Osteocyte (in vitro differentiated cells): Measurements from ENCODE around the gene MBD3. TPM values are rescaled to one million over a fixed set of nuclear protein-coding genes. Genes with fewer than 3 reads are reported as not detected.

Source experiments
- DNase-seq: peaks from one replicate; pipeline ENCODE4 v3.0.0; 2021; ENCODE audit warnings: mixed read lengths; ENCODE audit not compliant: unreplicated experiment; ENCODE audit errors: extremely low spot score
- H3K27ac Mint-ChIP-seq: one replicate; pipeline ENCODE4 v1.8.0; 2021; ENCODE audit warnings: mild to moderate bottlenecking, mixed read lengths; ENCODE audit not compliant: unreplicated experiment
- H3K27me3 Mint-ChIP-seq: one replicate; pipeline ENCODE4 v1.8.0; 2021; ENCODE audit warnings: mixed read lengths; ENCODE audit not compliant: unreplicated experiment
- H3K36me3 Mint-ChIP-seq: one replicate; pipeline ENCODE4 v1.8.0; 2021; ENCODE audit warnings: mixed read lengths; ENCODE audit not compliant: unreplicated experiment
- H3K4me1 Mint-ChIP-seq: one replicate; pipeline ENCODE4 v1.8.0; 2021; ENCODE audit warnings: mixed read lengths; ENCODE audit not compliant: unreplicated experiment
- H3K4me3 Mint-ChIP-seq: one replicate; pipeline ENCODE4 v1.8.0; 2021; ENCODE audit warnings: mild to moderate bottlenecking, moderate library complexity, mixed read lengths; ENCODE audit not compliant: unreplicated experiment
- H3K9me3 Mint-ChIP-seq: one replicate; pipeline ENCODE4 v1.8.0; 2021; ENCODE audit warnings: mixed read lengths; ENCODE audit not compliant: unreplicated experiment
- total RNA-seq: library from RNA; stranded (reverse); gene quantifications from 2 replicates; pipeline ENCODE4 v1.2.1, GENCODE V29; 2021
- TF ChIP-seq, protein P1 (sequence below): fragments of 200-600 bp; sonication (generic); IDR thresholded peaks from 2 replicates; pipeline ENCODE4 v1.5.0; 2021; ENCODE audit warnings: antibody characterized with exemption, mild to moderate bottlenecking, moderate library complexity

MBD3 gene
- total RNA-seq, 1 donor from 2014 or later = 101 TPM

GRCh38 chr19:1622541-1622940, 29.9 kb upstream of the MBD3 start:
- H3K36me3 Mint-ChIP-seq = peaks cover 22% of the 10 kb centered on the region
- no peak overlapping the region for H3K4me3 Mint-ChIP-seq
- no peaks in the 10 kb centered on the region for H3K27me3 Mint-ChIP-seq
- H3K4me1 Mint-ChIP-seq = no peaks in the 10 kb centered on the region
- no peak overlapping the region for H3K27ac Mint-ChIP-seq
- no peaks in the 10 kb centered on the region for H3K9me3 Mint-ChIP-seq
- DNase-seq = no peak
- TF ChIP-seq, protein P1, sequence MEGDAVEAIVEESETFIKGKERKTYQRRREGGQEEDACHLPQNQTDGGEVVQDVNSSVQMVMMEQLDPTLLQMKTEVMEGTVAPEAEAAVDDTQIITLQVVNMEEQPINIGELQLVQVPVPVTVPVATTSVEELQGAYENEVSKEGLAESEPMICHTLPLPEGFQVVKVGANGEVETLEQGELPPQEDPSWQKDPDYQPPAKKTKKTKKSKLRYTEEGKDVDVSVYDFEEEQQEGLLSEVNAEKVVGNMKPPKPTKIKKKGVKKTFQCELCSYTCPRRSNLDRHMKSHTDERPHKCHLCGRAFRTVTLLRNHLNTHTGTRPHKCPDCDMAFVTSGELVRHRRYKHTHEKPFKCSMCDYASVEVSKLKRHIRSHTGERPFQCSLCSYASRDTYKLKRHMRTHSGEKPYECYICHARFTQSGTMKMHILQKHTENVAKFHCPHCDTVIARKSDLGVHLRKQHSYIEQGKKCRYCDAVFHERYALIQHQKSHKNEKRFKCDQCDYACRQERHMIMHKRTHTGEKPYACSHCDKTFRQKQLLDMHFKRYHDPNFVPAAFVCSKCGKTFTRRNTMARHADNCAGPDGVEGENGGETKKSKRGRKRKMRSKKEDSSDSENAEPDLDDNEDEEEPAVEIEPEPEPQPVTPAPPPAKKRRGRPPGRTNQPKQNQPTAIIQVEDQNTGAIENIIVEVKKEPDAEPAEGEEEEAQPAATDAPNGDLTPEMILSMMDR = no peak

GRCh38 chr19:1622007-1622406, 29.3 kb upstream of the MBD3 start:
- no peak overlapping the region for H3K27ac Mint-ChIP-seq
- no peaks in the 10 kb centered on the region for H3K9me3 Mint-ChIP-seq
- no peaks in the 10 kb centered on the region for H3K4me1 Mint-ChIP-seq
- no peak overlapping the region for H3K4me3 Mint-ChIP-seq
- H3K36me3 Mint-ChIP-seq = peaks cover 22% of the 10 kb centered on the region
- H3K27me3 Mint-ChIP-seq = no peaks in the 10 kb centered on the region
- DNase-seq = no peak
- TF ChIP-seq, protein P1 = no peak

DNA sequence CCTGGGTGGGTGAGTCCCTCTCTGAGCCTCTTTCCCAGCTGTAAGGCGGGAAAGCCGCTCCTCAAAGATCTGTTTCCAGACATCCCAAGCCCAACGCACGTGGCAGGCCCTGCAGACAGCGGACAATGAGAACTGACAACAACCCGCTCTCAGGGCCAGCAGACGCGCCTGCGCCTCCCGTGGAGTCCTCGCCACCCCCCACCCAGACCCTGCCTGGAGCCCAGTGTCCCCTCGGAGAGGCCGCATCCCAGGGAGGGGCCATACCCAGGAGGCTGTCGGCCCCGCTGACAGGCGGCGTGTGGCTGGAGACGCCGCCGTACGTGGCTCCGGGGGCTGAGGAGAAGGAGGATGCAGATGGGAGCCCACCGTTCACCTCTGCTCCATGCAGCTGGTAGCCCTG, 28.9 kb upstream of the MBD3 start:
- TF ChIP-seq, protein P1 = no peak
- Mint-ChIP-seq H3K27me3 (no peaks in the 10 kb centered on the region), H3K9me3 (no peaks in the 10 kb centered on the region), H3K36me3 (peaks cover 25% of the 10 kb centered on the region), H3K4me1 (no peaks in the 10 kb centered on the region), H3K27ac (no peak overlapping the region), H3K4me3 (no peak overlapping the region)
- DNase-seq = no peak

DNA sequence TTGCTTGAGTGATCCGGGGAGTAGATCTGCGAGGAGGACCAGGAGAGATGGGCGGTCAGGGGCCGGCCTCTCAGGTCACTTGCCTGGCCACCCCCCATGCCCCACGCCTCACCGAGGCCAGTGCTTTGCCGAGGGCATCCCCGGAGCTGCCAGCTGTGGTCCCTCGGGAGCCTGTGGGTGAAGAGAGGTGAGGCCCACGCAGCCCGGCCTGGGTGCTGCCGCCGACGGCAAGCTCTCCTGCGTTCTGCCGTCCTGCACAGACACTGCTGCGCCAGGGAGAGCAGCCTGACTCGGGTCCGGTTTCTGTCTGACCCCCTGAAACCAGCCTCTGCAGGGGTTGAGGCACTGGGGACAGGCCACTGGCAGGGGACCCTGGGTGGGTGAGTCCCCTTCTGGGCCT, 28.4 kb upstream of the MBD3 start:
- no peak for DNase-seq
- Mint-ChIP-seq H3K27ac (no peak overlapping the region), H3K36me3 (peaks cover 26% of the 10 kb centered on the region), H3K4me1 (no peaks in the 10 kb centered on the region), H3K9me3 (no peaks in the 10 kb centered on the region), H3K4me3 (no peak overlapping the region), H3K27me3 (no peaks in the 10 kb centered on the region)
- TF ChIP-seq, protein P1 = no peak

DNA sequence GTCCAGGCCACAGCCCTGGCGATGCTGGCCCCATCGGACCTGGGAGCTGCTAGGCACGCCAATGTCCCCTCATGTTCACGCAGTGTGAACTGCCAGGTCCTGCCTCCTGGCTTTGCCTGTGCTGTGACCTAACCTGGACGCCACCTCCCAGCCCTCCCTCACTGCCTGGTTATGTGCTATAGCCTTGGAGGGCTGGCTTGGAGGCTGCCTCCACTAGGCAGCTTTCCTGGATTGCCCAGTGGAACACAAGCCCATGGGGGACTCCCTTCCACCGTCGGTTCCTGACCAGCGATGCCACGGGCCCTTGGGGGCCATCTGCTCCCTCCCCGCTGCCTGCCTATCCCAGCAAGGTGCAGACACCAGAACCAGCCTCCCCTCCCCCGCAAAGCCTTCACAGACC, 27.8 kb upstream of the MBD3 start:
- Mint-ChIP-seq H3K27me3 (no peaks in the 10 kb centered on the region), H3K27ac (no peak overlapping the region), H3K4me1 (no peaks in the 10 kb centered on the region), H3K9me3 (no peaks in the 10 kb centered on the region), H3K4me3 (no peak overlapping the region), H3K36me3 (peaks cover 29% of the 10 kb centered on the region)
- TF ChIP-seq, protein P1 = no peak
- no peak for DNase-seq
